Subcutaneous adipose tissue (tissue), 4 donors: ENCODE results near the gene GAPT. TPM values are rescaled to one million over a fixed set of nuclear protein-coding genes. Genes with fewer than 3 reads are reported as not detected.

Experiments used
- total RNA-seq, 4 donors: library from RNA; depleted of rRNA; stranded (reverse); fragments of >200 nt; gene quantifications; one replicate each; pipeline ENCODE4 v1.1.0, GENCODE V29; 2016
- TF ChIP-seq, protein P1 (sequence below): fragments of 450-650 bp; IDR thresholded peaks from one replicate; pipeline ENCODE4 v1.5.1; 2016; ENCODE audit warnings: low read depth, mild to moderate bottlenecking, control low read depth, antibody characterized with exemption, moderate library complexity

The GAPT gene
- total RNA-seq, 4 donors from 2014 or later = 0.82 to 11.4 (median 4.0) TPM; not detected in 1

DNA sequence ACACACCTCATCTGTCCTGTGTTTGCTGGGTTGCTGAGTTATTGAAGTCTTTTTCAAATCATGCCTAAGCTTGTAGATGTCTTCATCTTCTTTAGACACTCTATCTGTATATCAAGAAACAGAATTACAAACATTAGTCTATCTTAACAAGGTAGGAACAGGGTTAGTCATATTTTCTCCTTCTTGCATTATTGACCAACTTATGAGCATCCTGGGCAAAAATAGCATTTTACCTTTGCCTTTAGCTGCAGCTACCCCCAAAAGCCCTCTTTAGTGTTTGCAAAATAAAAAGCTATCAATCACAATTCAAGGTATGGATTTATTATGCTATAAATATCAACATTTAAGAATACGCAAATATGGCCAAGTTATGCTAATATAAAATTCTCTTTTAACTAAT is 34.7 kb upstream of the GAPT start:
- TF ChIP-seq, protein P1, sequence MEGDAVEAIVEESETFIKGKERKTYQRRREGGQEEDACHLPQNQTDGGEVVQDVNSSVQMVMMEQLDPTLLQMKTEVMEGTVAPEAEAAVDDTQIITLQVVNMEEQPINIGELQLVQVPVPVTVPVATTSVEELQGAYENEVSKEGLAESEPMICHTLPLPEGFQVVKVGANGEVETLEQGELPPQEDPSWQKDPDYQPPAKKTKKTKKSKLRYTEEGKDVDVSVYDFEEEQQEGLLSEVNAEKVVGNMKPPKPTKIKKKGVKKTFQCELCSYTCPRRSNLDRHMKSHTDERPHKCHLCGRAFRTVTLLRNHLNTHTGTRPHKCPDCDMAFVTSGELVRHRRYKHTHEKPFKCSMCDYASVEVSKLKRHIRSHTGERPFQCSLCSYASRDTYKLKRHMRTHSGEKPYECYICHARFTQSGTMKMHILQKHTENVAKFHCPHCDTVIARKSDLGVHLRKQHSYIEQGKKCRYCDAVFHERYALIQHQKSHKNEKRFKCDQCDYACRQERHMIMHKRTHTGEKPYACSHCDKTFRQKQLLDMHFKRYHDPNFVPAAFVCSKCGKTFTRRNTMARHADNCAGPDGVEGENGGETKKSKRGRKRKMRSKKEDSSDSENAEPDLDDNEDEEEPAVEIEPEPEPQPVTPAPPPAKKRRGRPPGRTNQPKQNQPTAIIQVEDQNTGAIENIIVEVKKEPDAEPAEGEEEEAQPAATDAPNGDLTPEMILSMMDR = no peak

DNA sequence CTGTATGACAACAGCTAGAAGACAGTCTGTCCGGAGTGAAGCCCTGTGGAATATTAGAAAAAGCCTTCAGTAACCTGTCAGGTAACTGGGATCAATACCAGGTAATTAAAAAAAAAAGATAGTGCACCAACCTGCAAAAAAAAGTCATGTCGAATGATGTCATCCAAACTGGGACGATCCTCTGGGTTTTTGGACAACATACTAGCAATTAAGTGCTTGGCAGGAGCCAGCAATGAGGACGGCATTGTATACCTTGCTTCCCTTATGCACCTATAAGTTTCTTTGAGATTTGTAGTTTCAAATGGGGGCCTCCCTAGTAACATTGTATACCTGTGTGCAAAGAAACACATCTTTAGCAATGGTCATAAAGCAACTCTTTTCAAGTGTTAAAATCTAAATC is 34.2 kb upstream of the GAPT start:
- TF ChIP-seq, protein P1 = no peak

DNA sequence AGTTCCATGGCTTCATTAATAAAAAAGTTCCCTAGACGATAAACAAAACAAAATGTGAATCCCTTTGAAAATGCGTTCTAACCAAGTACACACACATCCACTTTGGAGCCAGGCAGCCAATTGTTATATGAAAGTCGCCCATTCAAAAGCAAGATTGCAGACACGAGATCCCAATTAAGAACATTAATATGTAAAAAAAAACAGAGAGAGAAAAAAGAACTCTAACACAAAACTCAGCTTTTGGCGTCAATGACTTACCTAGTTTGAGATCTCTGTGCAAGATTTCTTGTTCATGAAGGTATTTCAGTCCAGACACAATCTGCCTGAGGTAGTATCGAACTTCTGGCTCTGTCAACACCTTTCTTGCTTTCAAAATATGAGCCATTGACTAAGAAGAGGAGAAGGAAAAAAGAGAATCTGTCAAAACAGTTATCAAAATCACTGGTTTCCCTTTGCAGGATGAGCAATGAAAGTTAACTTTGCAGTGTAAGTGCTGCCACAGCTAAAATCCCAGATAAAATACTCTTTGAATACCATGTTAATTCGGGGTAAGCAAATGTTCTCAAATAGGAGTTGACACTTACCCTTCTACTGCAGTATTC is 33.0 kb upstream of the GAPT start:
- TF ChIP-seq, protein P1 = no peak

DNA sequence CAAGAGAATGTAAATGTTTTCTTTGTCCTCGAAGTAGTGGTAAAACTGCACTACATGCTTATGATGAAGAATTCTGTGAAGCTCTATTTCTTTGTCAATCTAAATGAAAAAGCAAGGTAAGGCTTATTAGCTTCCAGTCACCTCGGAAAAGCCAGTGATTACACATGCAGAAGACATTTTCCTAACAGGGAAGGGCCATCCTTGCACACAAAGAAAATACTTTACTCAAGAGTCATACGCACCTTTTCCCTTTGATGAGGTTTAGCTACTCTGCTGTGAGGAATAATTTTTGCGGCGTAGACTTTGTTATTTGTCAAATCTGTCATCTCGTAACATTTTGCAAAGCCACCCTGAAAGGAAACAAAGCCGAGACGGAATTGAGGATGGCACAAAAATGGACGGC is 32.5 kb upstream of the GAPT start:
- TF ChIP-seq, protein P1 = no peak

DNA sequence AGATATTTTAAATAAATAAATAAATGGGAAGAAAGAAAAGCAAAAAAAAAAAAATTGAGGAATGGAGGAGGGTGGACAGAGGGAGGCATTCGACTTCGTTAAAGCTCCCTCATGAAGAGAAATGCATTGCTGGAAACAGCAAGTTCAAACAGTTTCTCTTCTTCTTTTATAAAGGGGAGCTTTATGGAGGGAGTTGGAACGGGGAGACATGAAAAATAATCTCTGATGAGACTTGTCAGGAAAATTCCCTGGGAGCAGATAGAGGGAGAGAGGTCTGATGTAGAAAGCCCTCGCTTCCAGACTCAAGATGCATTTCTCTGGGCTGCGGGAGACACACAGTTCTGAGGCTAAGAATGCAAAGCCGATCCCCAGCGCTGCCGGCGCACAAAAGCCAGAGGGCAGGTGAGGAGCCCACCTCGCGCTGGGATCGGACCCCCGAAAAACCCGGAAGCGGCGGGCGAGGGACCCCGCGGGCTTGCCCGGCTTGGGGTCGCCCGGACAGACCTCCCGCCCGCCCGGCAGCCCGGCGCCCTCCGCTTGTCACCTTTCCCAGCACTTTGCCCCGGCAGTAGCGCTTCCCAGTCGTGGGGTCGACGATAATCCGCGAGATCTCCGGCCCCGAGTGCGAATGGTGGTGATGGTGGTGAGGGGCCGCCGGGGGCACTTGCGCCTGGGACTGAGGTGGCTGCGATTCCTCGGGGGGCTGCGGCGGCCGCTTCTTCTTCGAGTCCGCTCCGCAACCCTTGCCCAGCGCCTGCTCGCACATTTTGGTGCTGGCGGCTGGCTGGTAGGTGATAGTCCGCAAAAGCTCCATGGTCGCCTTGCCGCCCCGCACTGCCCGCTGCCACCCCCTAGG is 31.9 kb upstream of the GAPT start:
- TF ChIP-seq, protein P1 = no peak

DNA sequence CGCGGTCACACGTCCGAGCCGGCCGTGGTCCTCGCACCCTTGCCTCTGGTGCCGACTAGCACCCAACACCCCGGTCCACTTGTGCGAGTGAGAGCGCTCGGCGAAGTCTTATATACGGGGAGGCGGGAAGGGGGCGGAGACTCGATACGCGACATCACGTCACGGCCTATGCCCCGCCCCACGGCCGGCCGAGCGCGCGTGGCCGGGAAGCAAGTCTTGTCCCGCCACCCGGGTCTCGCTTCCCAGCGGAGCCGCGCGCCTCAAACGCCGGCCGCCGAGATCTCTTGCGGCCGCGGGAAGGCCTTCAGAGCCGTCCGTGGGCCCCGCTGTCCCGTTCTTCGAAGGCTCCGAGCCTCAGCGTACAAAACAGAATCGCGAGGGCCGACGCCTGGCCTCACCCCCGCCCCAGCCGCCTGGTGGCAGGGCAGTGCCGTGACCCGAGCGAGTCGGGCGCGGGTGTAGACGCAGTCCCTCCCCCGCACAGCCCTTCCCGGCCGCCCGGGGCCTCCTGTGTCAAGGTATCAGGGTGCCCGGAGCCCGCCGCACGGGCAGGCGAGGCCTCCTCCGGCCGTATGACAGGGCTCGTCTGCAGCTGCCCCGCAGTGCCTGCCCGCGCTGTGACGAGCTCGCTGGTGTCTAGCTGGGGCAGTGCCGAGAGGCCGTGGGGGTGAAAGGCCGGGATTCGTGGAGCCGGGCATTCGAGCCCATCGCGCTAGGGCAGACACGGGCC is 31.1 kb upstream of the GAPT start, which contains the start of gene PLK2:
PLK2 (minus strand) TSS at position 85 of the 730 bp plus-strand sequence. CDS start 127 bp downstream, outside the sequence.
- TF ChIP-seq, protein P1 = no peak

DNA sequence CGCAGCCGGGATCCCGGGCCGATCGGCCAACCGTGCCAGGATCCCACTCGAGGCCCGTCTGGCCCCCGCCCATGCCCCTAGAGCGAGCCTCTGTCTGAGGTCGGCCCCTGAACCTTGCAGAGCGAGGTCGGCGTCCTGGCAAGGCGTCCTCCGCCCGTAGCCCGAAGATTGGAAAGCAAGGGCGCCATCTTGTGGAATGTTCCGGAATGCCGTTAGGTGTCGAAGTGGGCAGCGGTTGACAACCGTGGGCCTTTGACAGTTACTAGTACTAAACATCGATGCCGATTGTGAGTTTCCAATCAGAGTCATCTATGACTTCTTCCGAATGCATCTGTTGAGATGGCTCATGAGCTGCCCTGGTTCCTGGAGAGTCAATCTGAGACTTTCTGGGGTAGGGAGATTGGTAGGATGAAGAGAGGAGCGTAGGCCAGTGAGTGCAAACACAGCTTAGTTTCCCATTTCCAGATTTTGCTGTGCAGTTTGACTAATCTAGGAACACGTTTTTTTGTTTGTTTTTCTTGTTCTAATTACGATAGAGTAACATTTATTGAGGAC is 30.4 kb upstream of the GAPT start:
- TF ChIP-seq, protein P1 = no peak
